Activated CD4-positive, alpha-beta T cell treated with anti-CD3 and anti-CD28 coated beads for 1 hour (primary cell): ENCODE data around the gene UBAC2.

Experiments used
- DNase-seq: peaks from one replicate; pipeline ENCODE4 v3.0.0-alpha.2; 2020

Gene UBAC2

GRCh38 chr13:99344610-99345208, 144.1 kb downstream of the UBAC2 start:
- no peak for DNase-seq

- no peak for DNase-seq
Observed at GRCh38 chr13:99345345-99345744, 144.7 kb downstream of the UBAC2 start.

- no peak for DNase-seq
Observed at GRCh38 chr13:99346335-99347042, 145.8 kb downstream of the UBAC2 start.

GRCh38 chr13:99347335-99347878, 146.8 kb downstream of the UBAC2 start:
- DNase-seq = no peak

GRCh38 chr13:99347911-99348451, 147.3 kb downstream of the UBAC2 start:
- DNase-seq = no peak

- DNase-seq = no peak
Observed at GRCh38 chr13:99350191-99350590, 149.5 kb downstream of the UBAC2 start.

GRCh38 chr13:99351772-99352171, 151.1 kb downstream of the UBAC2 start:
- DNase-seq = no peak

- no peak for DNase-seq
Observed at GRCh38 chr13:99352351-99353245, 151.9 kb downstream of the UBAC2 start.

- no peak for DNase-seq
Observed at GRCh38 chr13:99353246-99353600, 152.6 kb downstream of the UBAC2 start.

GRCh38 chr13:99353836-99354235, 153.2 kb downstream of the UBAC2 start:
- DNase-seq = no peak

GRCh38 chr13:99354371-99354951, 153.8 kb downstream of the UBAC2 start:
- no peak for DNase-seq

GRCh38 chr13:99355267-99356011, 154.8 kb downstream of the UBAC2 start:
- DNase-seq = no peak

GRCh38 chr13:99356012-99356261, 155.3 kb downstream of the UBAC2 start:
- no peak for DNase-seq

- DNase-seq = no peak
Observed at GRCh38 chr13:99356262-99357091, 155.8 kb downstream of the UBAC2 start.

- DNase-seq = no peak
Observed at GRCh38 chr13:99357131-99357596, 156.5 kb downstream of the UBAC2 start.

GRCh38 chr13:99357941-99358340, 157.3 kb downstream of the UBAC2 start:
- no peak for DNase-seq

- no peak for DNase-seq
Observed at GRCh38 chr13:99359528-99359927, 158.9 kb downstream of the UBAC2 start.

GRCh38 chr13:99360696-99361095, 160.0 kb downstream of the UBAC2 start:
- no peak for DNase-seq

GRCh38 chr13:99361197-99361596, 160.5 kb downstream of the UBAC2 start:
- DNase-seq = no peak

- no peak for DNase-seq
Observed at GRCh38 chr13:99362362-99362761, 161.7 kb downstream of the UBAC2 start.

GRCh38 chr13:99363391-99363790, 162.7 kb downstream of the UBAC2 start:
- no peak for DNase-seq
